Keratinocyte (primary cell): ENCODE measurements around the gene ARHGAP40. TPM values are rescaled to one million over a fixed set of nuclear protein-coding genes. Genes with fewer than 3 reads are reported as not detected.

Source experiments
- DNase-seq: peaks from one replicate; pipeline ENCODE4 v3.0.0-alpha.2; 2011; ENCODE audit warnings: low read depth, missing footprints, low spot score
- FAIRE-seq: peaks from 2 replicates; lab custom pipeline; 2011; peaks lifted over from hg19 to GRCh38; lab: Jason Lieb, UNC
- H2AFZ ChIP-seq: 2 replicates; pipeline ENCODE4 v1.6.0; 2012; ENCODE audit warnings: low read length, control low read depth, inconsistent platforms; ENCODE audit not compliant: control insufficient read depth
- H3K27ac ChIP-seq: 2 replicates; pipeline ENCODE4 v1.5.1; 2011; ENCODE audit warnings: low read length; ENCODE audit not compliant: control insufficient read depth, insufficient read depth
- H3K27me3 ChIP-seq: 3 replicates; pipeline ENCODE4 v1.6.0; 2011; ENCODE audit warnings: low read length; ENCODE audit not compliant: control insufficient read depth, insufficient read depth; ENCODE audit errors: extremely low read depth
- H3K36me3 ChIP-seq, 2 experiments: 2 replicates in 1 of 2; 3 replicates in 1 of 2; pipeline ENCODE4 v1.5.1; 2011; ENCODE audit warnings: low read length in 2 of 2, mild to moderate bottlenecking in 1 of 2; ENCODE audit not compliant: control insufficient read depth in 2 of 2, insufficient read depth in 2 of 2; ENCODE audit errors: extremely low read depth in 1 of 2
- H3K4me1 ChIP-seq: 3 replicates; pipeline ENCODE4 v1.5.1; 2011; ENCODE audit warnings: low read length; ENCODE audit not compliant: control insufficient read depth, insufficient read depth; ENCODE audit errors: extremely low read depth
- H3K4me2 ChIP-seq: 3 replicates; pipeline ENCODE4 v1.6.0; 2011; ENCODE audit warnings: low read depth, low read length; ENCODE audit not compliant: control insufficient read depth, insufficient read depth; ENCODE audit errors: extremely low read depth
- H3K4me3 ChIP-seq, 3 experiments: fragments of 200-600 bp in 1 of 3; sonication (generic) in 1 of 3; 2 replicates in 2 of 3; 3 replicates in 1 of 3; pipeline ENCODE4 v1.5.1; 2011 to 2016; ENCODE audit warnings: low read length in 3 of 3, mild to moderate bottlenecking in 3 of 3, control low read depth in 2 of 3, inconsistent platforms in 1 of 3, low read depth in 1 of 3, mixed read lengths in 1 of 3, mixed run types in 1 of 3, moderate library complexity in 1 of 3; ENCODE audit not compliant: control insufficient read depth in 2 of 3, insufficient read depth in 2 of 3; ENCODE audit errors: extremely low read depth in 1 of 3
- H3K79me2 ChIP-seq: 2 replicates; pipeline ENCODE4 v1.6.0; 2012; ENCODE audit warnings: low read length; ENCODE audit not compliant: control insufficient read depth, insufficient read depth
- H3K9ac ChIP-seq: 3 replicates; pipeline ENCODE4 v1.6.0; 2011; ENCODE audit warnings: low read length; ENCODE audit not compliant: control insufficient read depth, insufficient read depth; ENCODE audit errors: extremely low read depth
- H3K9me1 ChIP-seq: 3 replicates; pipeline ENCODE4 v1.6.0; 2011; ENCODE audit warnings: low read length; ENCODE audit not compliant: control insufficient read depth, insufficient read depth; ENCODE audit errors: extremely low read depth
- H3K9me3 ChIP-seq: 2 replicates; pipeline ENCODE4 v1.5.1; 2012; ENCODE audit warnings: low read depth, low read length; ENCODE audit not compliant: control insufficient read depth
- H4K20me1 ChIP-seq: 3 replicates; pipeline ENCODE4 v1.6.0; 2011; ENCODE audit warnings: low read length; ENCODE audit not compliant: control insufficient read depth, insufficient read depth; ENCODE audit errors: extremely low read depth
- EZH2 ChIP-seq: IDR thresholded peaks from one replicate; pipeline ENCODE4 v1.6.1; 2012; ENCODE audit warnings: inconsistent platforms, mild to moderate bottlenecking, low read length, moderate library complexity
- dilution Hi-C: fragments of 300-500 bp; cut with MboI; formaldehyde crosslinking; loops from one replicate; pipeline ENCODE4 v1.7.0; 2020; ENCODE audit warnings: low sequenced_read_pairs; ENCODE audit not compliant: extremely low pct_ligation_motif_present
- polyA plus RNA-seq, 5 experiments: library from polyadenylated mRNA; depleted of rRNA in 3 of 5; stranded (reverse) in 3 of 5; stranded (forward) in 1 of 5; unstranded in 1 of 5; fragments of >200 nt; gene quantifications; 1 replicate in 1 of 5; 2 replicates in 3 of 5; 3 replicates in 1 of 5; pipeline versions ENCODE4 v1.2.1 to v1.2.3, GENCODE V29; 2011 to 2012; ENCODE audit warnings: missing spikeins in 2 of 5, low read depth in 1 of 5, low replicate concordance in 1 of 5
- TF ChIP-seq, protein P1 (sequence below), 3 experiments: IDR thresholded peaks in 1 of 3; conservative IDR thresholded peaks in 1 of 3; optimal IDR thresholded peaks in 1 of 3; 2 replicates in 2 of 3; 3 replicates in 1 of 3; pipeline versions ENCODE3 to v1.5.1; 2011; ENCODE audit warnings: low read length in 3 of 3, mild to moderate bottlenecking in 3 of 3, moderate library complexity in 2 of 3, control low read depth in 1 of 3, inconsistent platforms in 1 of 3; ENCODE audit not compliant: insufficient read depth in 2 of 3; ENCODE audit errors: extremely low read depth in 1 of 3

The ARHGAP40 gene
- polyA plus RNA-seq, 1 donor (not counting 4 experiments of a cell fraction or from before 2014, with no cell fraction given) = 1.0 TPM

- no peak overlapping the region for H2AFZ ChIP-seq
- FAIRE-seq = no peak
- no peaks in the 10 kb centered on the region for H4K20me1 ChIP-seq
- dilution Hi-C loops = no loop called here
- H3K9ac ChIP-seq = no peak overlapping the region
- no peak overlapping the region for H3K4me3 ChIP-seq
- H3K27me3 ChIP-seq = peaks cover 5% of the 10 kb centered on the region
- no peaks in the 10 kb centered on the region for H3K9me1 ChIP-seq
- no peaks in the 10 kb centered on the region for H3K79me2 ChIP-seq
- H3K36me3 ChIP-seq = no peaks in the 10 kb centered on the region
- no peak overlapping the region for H3K27ac ChIP-seq
- DNase-seq = no peak
- TF ChIP-seq, protein P1, sequence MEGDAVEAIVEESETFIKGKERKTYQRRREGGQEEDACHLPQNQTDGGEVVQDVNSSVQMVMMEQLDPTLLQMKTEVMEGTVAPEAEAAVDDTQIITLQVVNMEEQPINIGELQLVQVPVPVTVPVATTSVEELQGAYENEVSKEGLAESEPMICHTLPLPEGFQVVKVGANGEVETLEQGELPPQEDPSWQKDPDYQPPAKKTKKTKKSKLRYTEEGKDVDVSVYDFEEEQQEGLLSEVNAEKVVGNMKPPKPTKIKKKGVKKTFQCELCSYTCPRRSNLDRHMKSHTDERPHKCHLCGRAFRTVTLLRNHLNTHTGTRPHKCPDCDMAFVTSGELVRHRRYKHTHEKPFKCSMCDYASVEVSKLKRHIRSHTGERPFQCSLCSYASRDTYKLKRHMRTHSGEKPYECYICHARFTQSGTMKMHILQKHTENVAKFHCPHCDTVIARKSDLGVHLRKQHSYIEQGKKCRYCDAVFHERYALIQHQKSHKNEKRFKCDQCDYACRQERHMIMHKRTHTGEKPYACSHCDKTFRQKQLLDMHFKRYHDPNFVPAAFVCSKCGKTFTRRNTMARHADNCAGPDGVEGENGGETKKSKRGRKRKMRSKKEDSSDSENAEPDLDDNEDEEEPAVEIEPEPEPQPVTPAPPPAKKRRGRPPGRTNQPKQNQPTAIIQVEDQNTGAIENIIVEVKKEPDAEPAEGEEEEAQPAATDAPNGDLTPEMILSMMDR (optimal IDR thresholded peaks at IDR 0.05 in 1 of 3, IDR thresholded peaks at IDR 0.05 in 1 of 3, conservative IDR thresholded peaks at IDR 0.05 in 1 of 3; ENCODE audit: extremely low read depth in 1 of 3, insufficient read depth in 2 of 3, low read length in 3 of 3) = no peak
- TF ChIP-seq EZH2 = no peak
- peak overlapping the region; percentile 25 for H3K4me2 ChIP-seq
- peaks cover 7% of the 10 kb centered on the region for H3K4me1 ChIP-seq
- no peaks in the 10 kb centered on the region for H3K9me3 ChIP-seq
Measured at GRCh38 chr20:38617011-38617829, 15.6 kb downstream of the ARHGAP40 start.

GRCh38 chr20:38617830-38618196 lies 16.2 kb downstream of the ARHGAP40 start:
- Histone ChIP-seq H3K27ac (no peak overlapping the region), H3K9ac (no peak overlapping the region), H3K4me1 (peaks cover 7% of the 10 kb centered on the region), H3K4me2 (no peak overlapping the region), H3K36me3 (no peaks in the 10 kb centered on the region), H3K79me2 (no peaks in the 10 kb centered on the region), H2AFZ (no peak overlapping the region), H3K27me3 (peaks cover 5% of the 10 kb centered on the region), H3K4me3 (no peak overlapping the region), H3K9me1 (no peaks in the 10 kb centered on the region), H4K20me1 (no peaks in the 10 kb centered on the region), H3K9me3 (no peaks in the 10 kb centered on the region)
- TF ChIP-seq, protein P1 (optimal IDR thresholded peaks at IDR 0.05 in 1 of 3, IDR thresholded peaks at IDR 0.05 in 1 of 3, conservative IDR thresholded peaks at IDR 0.05 in 1 of 3; ENCODE audit: extremely low read depth in 1 of 3, insufficient read depth in 2 of 3, low read length in 3 of 3) = no peak
- TF ChIP-seq EZH2 = no peak
- no peak for DNase-seq
- no peak for FAIRE-seq
- dilution Hi-C loops = no loop called here
